Panc1 (cell line): ENCODE results near the gene FSD1.

ENCODE experiments used
- CTCF ChIP-seq: fragments of 450-650 bp; IDR thresholded peaks from 2 replicates; pipeline ENCODE4 v1.5.1; 2017; ENCODE audit warnings: mild to moderate bottlenecking
- POLR2AphosphoS5 ChIP-seq: IDR thresholded peaks from 2 replicates; pipeline ENCODE4 v1.6.1; 2012; ENCODE audit warnings: mild to moderate bottlenecking, low read depth, low read length, moderate library complexity
- REST ChIP-seq, 2 experiments: IDR thresholded peaks; 2 replicates each; pipeline ENCODE4 v1.6.1; 2011 to 2012; ENCODE audit warnings: low read depth in 2 of 2, control low read depth in 1 of 2, low read length in 1 of 2, mild to moderate bottlenecking in 1 of 2, moderate library complexity in 1 of 2; ENCODE audit not compliant: insufficient read depth in 1 of 2

- TF ChIP-seq CTCF: no peak
- no peak for TF ChIP-seq POLR2AphosphoS5
- TF ChIP-seq REST (IDR thresholded peaks at IDR 0.05; ENCODE audit: insufficient read depth in 1 of 2, low read depth in 2 of 2, low read length in 1 of 2): no peak
Observed at GRCh38 chr19:4322942-4323665, 18.7 kb downstream of the FSD1 start.
